Cardiac septum (tissue), 1 donor: Measurements from ENCODE around the gene KRT80. TPM values are rescaled to one million over a fixed set of nuclear protein-coding genes. Genes with fewer than 3 reads are reported as not detected.

Experiments used
- DNase-seq: peaks from one replicate; pipeline ENCODE4 v3.0.0-alpha.2; 2020; ENCODE audit warnings: low spot score
- intact Hi-C: fragments of 100-400 bp; cut with DNase I; formaldehyde crosslinking; loops from one replicate; pipeline ENCODE4 v1.14.0; 2022
- total RNA-seq: library from RNA; stranded (reverse); fragmentation: NEBNext Ultra II Directional; extraction: Animal tissue kit (Norgen Biotek cat#: 25700); gene quantifications from one replicate; pipeline ENCODE4 v1.2.1, GENCODE V29; 2021
- donor health status: DM: no; HTN: no; CAD: no.

KRT80 gene
- total RNA-seq, 1 donor from 2014 or later: 1.2 TPM

DNA sequence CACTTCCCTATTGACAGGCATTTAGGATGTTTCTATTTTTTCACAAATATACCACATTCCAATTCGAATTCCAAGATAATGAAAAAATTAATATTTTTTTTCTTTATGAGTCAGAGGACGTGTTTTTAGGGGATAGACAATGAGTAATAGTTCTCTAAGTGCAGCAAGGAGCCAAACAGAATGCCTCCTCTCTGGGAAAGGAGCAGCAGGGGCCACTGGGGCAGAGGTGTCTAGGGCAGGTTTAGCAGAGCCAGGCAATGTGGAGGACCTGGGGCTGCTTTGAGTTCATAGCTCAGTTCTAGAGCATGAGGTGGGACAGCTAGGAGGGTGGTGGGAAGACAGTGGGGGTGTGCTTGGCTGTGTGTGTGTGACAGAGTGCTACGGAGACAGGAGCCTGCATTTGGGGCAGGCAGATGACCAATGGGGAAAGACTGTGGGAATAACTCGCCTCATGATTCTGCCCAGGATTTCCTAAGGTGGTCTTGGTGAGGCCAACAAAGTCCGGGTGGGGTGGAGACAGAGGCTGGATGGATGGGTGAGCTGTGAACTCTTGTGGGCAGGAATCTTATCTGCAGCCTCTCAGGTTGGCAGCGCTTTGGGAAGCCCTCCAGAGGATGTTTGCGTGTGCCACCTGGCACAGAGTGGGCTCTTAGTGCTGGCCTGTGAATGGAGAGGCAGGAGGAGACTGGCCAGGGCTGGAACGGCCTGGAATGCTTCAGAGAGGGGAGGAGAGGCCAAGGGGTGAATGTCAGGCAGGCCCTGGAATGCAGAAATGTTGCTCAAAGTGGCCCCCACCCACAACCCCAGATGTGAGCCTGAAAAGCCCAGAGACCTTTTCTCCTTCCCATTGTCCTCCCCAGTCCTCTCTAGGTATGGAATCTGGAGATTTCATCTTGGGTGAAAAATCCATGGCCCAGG lies 38.8 kb upstream of the KRT80 start:
- DNase-seq: peak; percentile 71
- intact Hi-C loops: no loop called here

DNA sequence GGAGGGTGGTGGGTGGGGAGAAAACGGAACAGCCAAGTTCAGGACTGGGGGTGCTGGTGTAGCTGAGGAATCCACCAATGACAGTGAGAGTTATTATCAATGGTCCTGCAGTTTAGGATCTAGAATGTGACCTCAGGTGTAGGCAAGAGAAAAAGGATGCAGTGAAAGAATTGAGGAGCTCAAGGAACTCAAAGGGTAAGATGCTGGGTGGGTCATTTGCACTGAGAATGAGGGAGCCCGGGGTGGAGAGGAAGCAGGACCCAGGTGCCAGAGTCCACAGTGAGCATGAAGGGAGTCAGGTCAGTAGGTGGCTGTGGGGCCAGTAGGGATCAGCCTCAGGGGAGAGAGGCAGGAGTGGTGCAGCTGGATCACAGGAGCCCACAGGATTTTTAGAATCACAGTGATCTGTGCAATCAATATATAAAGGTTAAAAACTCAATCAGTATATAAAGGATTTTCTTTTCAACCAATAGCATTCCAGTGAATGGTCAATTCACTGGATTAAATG lies 38.1 kb upstream of the KRT80 start:
- DNase-seq: peak; percentile 38

DNA sequence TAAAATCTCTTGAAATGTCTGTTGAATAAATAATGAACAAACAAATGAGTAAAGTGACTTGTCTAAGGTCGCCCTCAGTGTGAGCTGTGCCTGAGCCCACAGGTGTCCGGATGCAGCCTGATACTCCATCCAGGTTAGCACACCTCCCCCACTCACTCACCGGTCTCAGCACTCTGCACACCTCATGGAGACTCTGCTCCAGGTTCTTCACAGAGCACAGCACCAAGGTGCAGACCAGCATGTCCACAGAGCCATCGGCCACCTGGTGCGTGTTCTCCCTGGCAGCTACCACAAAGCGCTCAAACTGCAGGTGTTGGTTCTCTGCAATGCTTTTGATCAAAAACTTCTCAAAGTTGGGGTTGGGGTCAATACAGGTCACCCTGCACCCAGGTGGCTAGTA lies 37.1 kb upstream of the KRT80 start:
- peak; percentile 46 for DNase-seq
- intact Hi-C loops: no loop called here

More for the DNA sequence above, 38.1 kb upstream of the KRT80 start:
- intact Hi-C loops: no loop called here

GRCh38 chr12:52228366-52228765 lies 36.6 kb upstream of the KRT80 start:
- intact Hi-C loops: no loop called here
- DNase-seq: no peak

DNA sequence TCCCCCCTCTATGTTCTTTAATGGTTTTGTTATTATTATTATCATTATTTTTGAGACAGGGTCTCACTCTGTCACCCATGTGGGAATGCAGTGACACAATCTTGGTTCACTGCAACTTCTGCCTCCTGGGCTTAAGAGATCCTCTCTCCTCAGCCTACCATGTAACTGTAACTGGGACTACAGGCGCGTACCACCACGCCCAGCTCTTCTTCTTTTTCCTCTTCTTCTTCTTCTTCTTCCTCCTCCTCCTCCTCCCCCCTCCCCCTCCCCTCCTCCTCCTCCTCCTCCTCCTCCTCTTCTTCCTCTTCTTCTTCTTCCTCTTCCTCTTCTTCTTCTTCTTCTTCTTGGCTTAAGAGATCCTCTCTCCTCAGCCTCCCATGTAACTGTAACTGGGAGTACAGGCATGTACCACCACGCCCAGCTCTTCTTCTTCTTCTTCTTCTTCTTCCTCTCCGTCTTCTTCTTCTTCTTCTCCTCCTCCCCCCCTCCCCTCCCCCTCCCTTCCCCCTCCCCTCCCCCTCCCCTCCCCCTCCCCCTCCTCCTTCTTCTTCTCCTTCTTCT lies 35.9 kb upstream of the KRT80 start:
- no peak for DNase-seq
- intact Hi-C loops: no loop called here

DNA sequence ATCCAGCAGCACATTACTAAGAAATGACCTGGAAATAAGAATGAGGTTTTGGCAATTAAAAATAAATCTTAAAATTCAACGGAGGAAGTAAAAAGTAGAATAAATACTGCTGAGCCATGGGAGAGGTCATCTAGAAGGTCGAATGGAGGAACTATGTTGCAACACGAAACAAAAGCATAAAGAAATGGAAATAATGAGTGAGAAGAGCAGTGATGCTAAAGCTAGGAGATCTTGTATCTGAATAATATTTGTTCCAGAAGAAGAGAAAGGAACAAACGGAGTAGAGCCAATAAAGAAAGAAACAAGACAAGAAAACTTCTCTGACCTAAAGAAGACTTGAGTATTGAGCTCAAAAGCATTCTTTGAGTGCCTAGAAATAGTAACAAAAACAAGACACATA lies 34.6 kb upstream of the KRT80 start:
- intact Hi-C loops: no loop called here
- no peak for DNase-seq

DNA sequence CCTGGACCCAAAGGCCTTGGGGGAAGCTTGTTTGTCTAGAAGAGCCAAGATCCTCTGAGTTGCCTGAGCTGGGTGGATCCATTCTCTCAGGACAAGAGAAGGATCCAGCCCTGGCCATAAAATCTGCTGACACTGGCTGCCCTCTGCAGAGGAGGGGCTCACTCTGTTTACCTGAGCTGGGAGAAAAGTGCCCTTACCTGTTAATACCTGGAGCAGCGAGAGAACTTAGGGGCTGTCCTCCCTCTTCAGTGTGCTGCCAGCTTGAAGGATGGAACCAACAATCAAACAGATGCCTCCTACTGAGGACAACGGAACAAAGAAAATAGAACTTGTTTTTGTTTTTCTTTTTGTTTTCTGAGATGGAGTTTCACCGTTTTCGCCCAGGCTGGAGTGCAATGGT lies 33.9 kb upstream of the KRT80 start:
- peak; percentile 27 for DNase-seq
- intact Hi-C loops: no loop called here

- no peak for DNase-seq
- intact Hi-C loops: no loop called here
These were observed 32.3 kb upstream of the KRT80 start for GRCh38 chr12:52224151-52224550.

DNA sequence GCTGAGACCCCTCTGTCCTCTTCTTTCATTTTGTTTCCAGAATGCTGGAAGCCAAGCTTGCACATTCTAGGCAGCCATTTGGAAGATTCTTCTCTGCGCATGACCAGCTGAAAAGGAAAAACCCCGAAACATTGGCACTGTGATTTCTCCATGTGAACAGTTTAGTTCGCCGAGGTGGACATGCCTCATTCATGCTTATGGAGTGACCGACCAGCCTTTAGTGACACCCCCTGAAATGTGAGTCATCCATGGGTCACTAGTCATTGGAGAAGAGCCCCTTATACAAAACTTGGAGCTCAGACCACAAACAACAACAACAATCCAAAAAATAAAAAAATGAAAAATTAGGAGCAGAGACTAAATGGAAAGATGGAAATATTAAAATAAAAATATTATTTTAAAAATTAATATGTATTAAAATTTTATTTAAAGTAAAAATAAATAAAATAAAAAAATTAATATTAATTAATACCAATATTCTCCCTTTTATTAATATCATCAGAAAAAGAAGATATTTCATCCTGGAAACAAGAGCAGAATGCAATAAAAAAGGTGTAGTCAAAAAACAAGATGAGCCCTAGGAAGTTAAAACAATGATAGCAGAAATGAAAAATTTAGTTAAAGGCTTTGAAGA lies 31.7 kb upstream of the KRT80 start:
- intact Hi-C loops: no loop called here
- DNase-seq: no peak

DNA sequence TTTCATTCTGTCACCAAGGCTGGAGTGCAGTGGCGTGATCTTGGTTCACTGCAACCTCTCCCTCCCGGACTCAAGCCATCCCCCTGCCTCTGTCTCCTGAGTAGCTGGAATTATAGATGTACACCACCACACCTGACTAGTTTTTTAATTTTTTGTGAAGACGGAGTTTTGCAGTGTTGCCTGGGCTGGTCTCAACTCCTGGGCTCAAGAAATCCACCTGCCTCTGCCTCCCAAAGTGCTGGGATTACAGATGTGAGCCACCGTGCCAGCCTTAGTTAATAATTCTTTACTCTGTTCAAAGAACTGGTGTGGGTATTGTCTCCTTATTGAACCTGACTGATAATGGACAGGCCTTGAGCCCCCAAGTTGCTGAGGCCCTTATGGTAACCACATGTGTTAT lies 30.9 kb upstream of the KRT80 start:
- intact Hi-C loops: no loop called here
- DNase-seq: peak; percentile 56

GRCh38 chr12:52221912-52222457 lies 30.2 kb upstream of the KRT80 start:
- intact Hi-C loops: no loop called here
- peak; percentile 80 for DNase-seq

DNA sequence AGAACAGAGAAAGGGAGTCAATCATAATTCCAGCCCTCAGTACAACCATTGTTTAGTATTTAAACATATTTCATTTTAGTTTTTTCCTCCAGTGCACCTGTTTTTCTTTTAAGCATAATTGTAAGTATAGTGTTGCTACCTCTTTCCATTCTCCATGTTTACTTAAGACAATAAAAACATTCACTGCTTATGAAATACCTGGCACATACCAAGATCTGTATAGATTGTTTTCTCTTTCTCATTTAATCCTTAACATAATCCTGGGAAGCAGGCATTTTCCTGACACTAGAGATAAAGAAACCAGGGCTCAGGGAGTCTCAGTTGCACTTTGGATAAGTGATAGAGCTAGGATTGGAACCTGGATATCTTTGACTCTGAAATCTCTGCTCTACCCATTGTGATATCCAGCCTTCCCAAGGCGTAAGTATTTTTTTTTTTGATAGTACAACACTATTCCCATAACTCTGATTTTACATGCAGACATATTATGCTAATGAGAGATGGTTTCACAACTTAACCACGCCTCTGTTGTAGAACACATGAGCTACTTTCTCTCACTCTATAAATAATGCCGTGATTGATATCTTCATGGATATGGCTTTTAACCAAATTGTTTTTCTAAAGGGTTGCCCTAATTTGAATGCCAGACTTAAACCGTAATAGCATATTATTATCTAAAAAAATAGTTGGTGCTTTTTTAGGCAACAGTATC lies 29.4 kb upstream of the KRT80 start:
- DNase-seq: no peak
- intact Hi-C loops: no loop called here

- intact Hi-C loops: no loop called here
- DNase-seq: peak; percentile 51
These were observed 28.7 kb upstream of the KRT80 start for GRCh38 chr12:52220477-52220876.

- DNase-seq: no peak
- intact Hi-C loops: loop anchor here (5.0 to 10.0 kb wide), 2 partner anchors 59 to 657 kb away; no protein-coding TSS in a partner anchor
These were observed 26.2 kb upstream of the KRT80 start for GRCh38 chr12:52218001-52218400.

- DNase-seq: peak; percentile 77
- intact Hi-C loops: loop anchor here (5.0 to 10.0 kb wide), 2 partner anchors 60 to 658 kb away; no protein-coding TSS in a partner anchor
These were observed 25.4 kb upstream of the KRT80 start for GRCh38 chr12:52217223-52217622.

GRCh38 chr12:52216807-52217206 lies 25.0 kb upstream of the KRT80 start:
- intact Hi-C loops: loop anchor here (5.0 to 10.0 kb wide), 2 partner anchors 60 to 658 kb away; no protein-coding TSS in a partner anchor

DNA sequence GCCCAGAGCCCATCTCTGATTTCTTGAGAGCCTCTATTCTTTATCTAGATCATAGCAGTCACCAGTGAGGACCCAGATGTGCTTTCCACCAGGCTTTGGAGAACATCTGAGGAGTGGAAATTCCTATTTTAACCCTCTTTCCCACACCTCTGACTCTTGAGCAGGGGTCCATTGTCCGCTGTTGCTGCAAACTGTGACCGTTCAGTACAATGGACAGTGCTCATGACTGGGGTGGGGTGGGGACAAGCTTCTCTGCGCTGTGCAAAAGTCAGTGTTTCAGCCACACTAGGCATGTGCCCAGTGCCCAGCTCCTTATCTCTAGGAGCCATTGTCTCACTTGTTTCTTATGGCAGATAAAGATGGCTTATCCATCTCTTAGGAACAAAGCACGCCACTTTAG lies 24.3 kb upstream of the KRT80 start:
- intact Hi-C loops: loop anchor here (5.0 to 10.0 kb wide), 2 partner anchors 61 to 659 kb away; no protein-coding TSS in a partner anchor
- peak; percentile 19 for DNase-seq

More at GRCh38 chr12:52216807-52217206, 25.0 kb upstream of the KRT80 start:
- peak; percentile 43 for DNase-seq

GRCh38 chr12:52215587-52216031 lies 23.8 kb upstream of the KRT80 start:
- peak; percentile 72 for DNase-seq
- intact Hi-C loops: loop anchor here (5.0 to 10.0 kb wide), 2 partner anchors 62 to 659 kb away; no protein-coding TSS in a partner anchor

GRCh38 chr12:52214421-52214802 lies 22.6 kb upstream of the KRT80 start:
- DNase-seq: peak; percentile 74
- intact Hi-C loops: loop anchor here (10.0 kb wide), 1 partner anchor 660 kb away; no protein-coding TSS in a partner anchor
